ENCODE results near the gene HOXA3.

HOXA3 gene

DNA sequence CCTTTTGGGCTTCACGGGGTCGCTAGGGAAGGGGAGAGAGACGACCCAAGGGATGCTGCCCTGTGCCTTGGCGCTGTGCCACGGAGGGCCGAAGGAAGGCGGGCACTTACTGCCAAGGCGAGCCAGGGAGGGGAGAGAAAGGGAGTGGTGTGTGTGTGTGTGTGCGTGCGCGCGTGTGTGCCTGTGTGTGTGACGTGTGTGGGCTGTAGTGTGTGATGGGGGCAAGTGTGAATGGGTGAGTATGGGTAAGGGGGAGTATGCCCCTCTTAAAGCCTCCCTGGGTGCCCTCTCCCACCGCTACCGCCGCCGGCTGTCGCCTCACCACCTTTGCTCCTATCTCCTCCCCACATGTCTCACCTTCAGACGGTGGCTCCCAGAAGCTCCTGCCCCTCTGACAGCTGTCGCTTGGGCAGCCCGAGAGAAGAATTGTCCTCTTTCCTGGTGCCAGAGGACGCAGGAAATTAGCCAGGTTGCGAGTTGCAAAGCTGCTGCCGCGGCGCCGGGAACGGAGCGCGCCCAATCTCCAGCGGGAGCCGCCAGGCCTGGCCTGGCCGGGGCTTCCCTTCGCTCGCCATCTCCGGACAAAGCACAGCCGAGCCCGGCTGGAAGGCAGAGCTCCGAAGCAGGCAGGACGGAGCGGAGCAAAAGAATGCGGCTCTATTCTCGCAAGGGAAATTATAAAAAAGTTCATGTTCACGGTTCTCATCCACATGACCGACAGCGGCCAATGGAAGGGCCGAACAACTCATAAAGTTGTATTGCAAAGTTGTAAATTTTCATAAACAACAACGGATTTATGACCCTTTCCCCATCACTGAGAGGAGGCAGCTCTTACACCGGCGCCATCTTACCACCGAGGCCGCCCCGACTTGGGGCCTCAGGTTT, at the start of gene HOXA3:
Gene HOXA3, minus strand, starts transcription at position 653 of the 885 bp plus-strand sequence. CDS start 41,943 bp downstream, outside the sequence.
- peak; percentile 38 for DNase-seq (ENCODE audit: low spot score)

DNA sequence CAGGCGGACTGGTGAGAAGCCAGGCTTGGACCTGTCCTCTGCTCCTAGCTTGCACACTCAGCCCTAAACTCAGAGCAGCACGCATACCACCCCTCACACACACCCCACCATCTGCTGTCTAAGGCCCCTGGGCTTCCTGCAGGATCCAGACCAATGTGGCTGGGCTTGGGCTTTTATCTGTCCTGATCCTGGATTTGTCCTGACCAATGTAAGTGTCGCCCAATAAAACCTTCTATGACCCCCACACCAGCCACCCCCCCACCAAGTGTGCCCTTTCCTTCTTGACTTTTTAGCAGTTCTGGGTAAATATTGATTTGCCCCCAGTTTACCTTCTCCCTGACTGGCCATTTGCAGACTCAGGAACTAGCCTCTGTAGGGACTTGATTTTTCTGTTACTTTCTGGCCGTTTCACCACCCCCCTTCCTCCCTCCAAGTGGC, 49.2 kb upstream of the HOXA3 start:
- DNase-seq (ENCODE audit: low spot score), result no peak

DNA sequence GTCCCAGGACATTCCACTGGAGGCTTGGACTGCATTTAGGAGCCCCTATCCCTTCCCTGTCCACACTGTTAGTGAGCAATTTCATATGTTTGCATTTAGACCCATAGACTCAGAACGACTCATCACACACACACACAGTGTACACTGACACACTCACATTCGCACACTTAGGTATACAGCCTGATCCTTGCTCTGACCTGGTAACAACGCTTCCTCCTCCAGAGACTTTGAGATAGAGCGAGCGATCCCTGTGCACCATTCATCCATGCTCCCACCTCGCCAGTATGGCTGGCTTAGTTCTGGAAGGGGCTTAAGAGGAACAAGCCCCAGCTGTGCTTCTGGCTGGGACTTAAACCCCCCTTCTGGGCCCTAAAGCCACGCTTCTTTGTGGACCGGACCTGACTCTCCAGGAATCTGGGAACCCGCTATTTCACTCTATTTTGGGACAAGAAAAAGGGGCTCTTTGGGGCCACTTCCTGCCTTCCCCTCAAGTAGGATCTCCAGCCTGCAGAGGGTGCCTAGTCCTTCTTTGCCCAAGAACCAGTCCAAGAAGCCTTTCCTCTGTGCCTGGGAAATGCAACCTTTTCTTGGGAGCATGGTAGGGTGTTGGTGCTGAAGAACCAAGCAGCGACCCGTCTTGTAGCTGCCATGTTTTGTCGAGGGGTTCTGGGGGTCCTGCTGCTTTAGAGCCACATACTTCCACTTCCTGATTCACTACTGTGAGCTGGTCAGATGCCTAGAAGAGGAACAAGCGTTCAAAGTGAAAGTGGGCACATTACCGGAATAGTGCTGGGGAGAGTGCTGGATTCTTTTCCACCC, 48.6 kb upstream of the HOXA3 start:
- DNase-seq (ENCODE audit: low spot score), result no peak

DNA sequence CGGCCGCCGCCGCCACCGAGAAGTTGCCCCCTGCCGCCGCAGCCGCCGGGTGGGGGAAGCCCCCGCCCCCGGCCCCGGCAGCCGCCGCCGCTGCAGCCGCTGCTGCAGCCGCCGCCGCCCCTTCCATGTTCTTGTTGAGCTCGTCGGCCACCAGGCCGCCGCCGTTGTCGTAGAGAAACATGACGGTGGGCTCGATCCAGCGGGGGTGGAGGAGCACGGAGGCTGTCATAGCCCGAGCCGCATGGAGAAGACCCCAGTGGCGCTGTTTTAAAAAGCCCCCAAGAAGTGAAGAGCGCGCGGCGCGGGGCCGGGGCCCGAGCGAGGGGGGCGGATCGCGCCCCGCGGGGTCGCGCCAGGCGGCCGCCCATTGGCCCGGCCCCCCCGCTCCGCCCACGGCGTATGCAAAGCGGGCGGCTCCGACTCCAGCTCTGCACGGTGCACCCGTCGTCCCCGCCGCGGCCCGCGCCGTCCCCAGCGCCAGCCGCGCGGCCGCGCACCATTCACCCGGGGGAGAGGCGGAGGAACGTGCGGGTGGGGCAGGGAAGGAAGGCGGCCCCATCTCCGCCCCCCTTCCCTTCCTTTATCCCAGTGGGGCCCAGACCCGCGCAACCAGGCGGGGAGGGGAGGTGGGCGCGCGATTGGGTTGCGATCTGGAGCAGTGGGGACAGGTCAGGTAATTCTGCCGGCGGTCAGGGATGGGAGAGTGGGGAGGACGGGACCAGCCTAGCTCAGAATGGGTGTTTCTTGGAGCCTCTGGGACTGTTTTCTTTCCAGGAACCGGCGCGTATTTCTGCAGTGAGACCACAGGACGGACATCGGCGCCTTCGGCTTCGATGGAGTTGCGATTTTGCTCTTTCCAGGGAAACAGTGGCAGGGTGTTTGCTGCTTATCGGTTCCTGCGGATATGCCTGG, 47.7 kb upstream of the HOXA3 start, which contains the start of gene HOXA13:
Gene HOXA13, minus strand, starts transcription at position 243 of the 912 bp plus-strand sequence. Its CDS starts 14 bp downstream, at position 229.
- DNase-seq (ENCODE audit: low spot score), result peak; percentile 88

DNA sequence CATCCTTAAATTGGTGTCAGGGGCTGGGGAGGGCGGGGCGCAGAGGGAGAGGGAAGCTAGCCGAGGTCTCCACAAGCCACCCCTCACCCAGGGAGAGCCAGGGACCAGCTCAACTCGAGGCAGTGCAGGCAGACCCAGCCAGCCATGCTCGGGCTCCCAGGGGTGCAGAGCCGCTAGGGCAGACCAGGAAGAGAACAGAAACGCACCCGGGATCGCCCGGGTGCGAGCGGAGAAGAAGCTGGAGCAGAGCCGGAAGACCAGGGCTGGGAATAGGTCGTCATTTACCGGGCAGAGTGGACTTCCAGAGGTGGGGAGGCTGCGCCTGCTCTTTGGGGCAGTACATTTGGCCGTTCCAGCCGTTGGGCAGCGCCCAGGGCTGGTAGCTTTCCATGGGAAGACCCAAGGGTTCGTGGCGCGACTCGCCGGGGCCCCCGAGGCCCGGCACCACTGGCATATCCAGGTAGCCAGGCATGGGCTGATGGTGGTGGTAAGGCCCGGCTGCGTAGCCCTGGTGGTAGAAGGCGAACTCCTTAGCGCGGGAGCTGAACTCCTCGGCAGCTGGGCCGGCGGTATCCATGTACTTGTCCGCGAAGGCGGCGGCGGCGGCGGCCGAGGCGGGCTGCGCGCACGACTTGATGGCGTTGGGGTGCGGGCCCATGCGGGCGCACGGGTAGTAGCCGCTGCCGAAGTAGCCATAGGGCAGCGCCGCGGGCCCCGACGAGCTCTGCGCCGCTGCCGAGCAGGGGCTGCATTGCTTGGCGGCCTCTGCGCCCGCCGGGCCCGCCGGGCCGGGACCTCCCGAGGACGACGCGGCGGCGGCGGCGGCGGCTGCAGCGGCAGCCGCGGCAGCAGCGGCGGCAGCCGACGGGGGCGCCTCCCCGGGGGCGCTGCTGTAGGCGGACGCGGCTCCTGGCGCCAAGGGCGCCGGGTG, 46.8 kb upstream of the HOXA3 start:
- peak; percentile 63 for DNase-seq (ENCODE audit: low spot score)

DNA sequence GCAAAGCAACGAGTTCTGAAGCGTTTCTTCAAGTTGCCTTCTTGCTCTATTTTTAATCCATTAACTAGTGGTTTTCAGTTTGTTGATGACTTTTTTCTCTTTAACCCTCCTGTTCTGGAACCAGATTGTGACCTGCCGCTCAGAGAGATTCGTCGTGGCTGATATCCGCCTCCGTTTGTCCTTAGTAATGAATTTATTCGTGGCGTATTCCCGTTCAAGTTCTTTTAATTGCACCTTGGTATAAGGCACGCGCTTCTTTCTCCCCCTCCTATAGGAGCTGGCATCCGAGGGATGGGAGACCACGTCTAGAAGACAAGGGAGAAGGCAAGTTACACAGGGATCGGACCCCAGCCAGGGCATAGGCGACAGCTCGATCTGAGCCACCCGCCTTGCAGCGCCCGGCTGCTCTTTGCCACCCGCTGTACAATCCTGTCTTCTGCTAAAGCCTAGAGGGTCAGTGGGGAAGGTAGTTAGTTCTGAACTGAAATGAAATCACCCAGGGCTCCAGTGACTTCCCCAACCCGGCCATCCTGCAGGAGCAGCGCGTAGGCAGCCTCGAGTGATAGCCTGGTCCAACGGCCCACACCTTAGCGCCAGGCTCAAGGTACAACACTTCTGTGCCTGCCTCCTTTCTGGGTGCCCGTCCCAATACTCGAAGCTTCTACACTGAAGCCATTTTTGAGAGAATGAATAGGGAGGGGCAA, 45.9 kb upstream of the HOXA3 start:
- no peak for DNase-seq (ENCODE audit: low spot score)

DNA sequence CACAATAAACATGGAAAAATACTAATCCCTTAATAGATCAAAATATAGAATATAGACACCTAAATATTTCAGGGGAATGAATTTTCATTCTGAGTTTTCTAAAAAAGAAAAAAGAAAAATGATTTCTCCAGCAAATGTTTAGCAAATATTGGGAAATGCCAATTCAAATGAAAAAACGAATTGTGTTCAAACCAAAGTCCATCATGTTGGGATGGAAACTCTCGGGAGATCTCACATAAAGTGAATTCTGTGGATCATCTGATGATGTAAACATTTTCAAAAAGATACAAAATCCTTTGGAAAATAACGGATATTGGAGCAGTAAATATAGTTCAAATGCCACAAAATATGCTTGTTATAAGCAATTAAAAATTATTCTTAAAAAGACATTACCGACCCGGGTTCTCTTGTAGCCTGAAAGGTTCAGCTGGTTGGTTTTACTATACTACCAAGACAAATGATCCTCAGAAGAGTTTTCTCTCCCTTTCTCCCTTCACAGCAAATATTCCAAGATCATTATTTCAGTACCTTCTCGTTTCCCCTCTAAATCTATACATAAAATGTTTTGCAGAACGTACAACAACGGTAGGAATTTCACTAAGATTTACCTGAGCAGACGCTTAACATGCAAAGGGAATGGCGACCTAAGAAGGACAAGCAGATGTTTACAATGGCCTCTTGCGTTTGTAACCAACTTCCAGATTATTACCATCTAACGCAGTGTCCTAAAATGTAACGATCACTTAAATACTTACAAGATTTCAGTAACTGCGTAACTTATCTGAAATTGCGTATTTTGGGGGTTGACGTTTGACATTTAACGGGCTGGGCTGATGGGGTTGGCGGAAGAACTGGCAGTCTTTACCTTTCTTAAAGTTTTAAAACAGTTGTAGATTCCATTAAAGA, 45.0 kb upstream of the HOXA3 start:
- no peak for DNase-seq (ENCODE audit: low spot score)

DNA sequence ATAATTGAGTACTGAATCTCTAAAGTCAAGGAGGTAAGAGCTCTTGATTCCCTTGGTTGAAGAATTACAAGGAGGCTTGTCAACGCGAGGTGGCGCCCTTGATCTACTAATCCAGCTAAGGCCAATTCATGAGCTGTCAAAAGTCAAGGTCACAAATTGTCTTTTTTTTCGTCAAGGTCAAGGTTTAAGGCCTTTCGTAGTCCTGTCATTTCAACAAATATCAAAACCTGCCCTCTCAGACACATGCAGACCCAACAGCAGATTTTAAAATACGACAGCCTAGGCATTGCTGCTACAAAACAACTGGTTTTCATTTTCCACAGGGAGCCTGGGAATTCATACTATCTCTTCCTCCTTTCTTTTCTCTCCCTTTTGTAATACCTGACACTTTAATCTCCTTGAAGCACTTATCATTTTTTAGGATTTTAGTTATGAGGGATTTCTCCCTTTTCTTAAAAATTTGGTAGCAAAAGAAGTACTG, 43.9 kb upstream of the HOXA3 start:
- DNase-seq (ENCODE audit: low spot score), result peak; percentile 59

DNA sequence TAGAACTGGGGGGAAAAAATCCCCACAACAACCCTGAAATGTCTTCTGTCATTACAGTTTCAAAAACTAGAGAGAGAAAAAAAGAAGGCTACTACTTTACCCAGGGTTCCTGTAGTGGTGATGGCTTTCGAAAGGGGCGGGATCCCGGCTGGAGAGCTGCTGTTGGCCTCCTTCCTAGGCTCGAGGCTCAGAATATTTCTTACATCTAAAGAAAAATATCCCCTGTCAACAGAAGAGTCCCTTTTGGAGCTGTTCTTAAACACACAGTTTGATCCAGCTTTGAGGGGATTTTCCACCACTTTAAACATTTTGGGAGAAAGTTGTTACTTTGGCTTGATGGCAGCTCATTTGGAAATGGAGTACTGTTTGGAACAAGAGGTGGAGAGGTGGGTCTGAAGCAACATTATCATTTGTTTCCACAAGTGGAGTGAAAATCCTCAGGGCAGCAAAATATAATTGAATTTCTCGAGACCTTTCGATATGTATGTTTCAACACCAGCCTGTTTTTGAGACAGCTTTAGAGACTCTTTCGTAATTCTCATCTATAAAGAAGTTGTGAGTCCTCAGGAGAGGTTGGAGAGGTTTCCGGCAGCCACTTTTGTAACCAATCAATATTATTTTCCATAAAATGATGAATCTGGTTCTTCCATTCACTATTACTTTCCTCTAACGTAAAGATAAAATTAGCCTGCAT, 42.5 kb upstream of the HOXA3 start:
- DNase-seq (ENCODE audit: low spot score), result no peak

DNA sequence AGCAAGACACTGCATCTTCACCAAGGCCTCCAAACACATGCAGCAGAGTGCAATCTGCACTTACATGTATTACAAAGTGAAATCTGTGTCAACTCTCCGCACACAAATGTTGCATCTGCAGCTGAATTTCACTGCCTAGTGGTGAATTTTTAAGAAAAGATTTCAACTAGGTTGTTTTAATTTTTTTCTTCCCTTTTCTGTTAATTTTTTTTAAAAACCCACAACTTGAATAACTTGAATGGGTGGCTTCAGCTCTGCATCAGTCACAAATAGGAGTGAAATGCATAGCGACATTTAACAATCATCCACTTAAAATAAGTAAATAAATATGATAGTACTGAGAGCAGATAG, 41.6 kb upstream of the HOXA3 start:
- DNase-seq (ENCODE audit: low spot score), result no peak

DNA sequence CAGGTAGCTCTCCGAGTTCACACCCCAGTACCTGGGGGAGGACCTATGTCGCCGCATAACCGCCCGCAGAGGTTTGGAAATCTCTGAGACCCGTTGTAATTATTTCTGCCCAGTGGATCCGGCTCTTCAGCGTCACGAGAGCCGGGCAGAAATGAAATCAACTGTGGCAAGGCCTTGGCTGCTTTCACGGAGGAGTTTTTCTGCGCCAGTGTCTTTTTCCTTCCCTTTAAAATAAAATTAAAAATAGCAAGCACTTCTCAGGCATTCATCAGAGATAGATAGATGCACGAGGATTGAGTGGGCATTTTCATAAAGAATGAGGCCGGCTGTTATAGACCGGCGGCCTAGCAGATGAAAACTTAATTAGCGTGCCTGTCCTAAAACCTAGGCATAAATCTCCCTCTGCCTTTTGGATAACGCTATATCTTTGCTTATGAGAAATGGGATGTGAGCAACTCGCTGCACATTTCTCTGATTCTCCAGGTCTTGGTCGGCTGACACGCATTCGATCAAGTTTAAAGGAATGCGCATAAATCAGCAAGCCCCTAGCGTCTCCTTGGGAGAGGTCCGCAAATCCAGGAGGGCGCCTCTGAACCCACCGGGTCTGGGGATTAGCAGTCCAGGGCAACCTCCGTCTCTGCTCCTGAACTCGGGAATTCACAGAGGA, 41.1 kb upstream of the HOXA3 start:
- DNase-seq (ENCODE audit: low spot score), result no peak

DNA sequence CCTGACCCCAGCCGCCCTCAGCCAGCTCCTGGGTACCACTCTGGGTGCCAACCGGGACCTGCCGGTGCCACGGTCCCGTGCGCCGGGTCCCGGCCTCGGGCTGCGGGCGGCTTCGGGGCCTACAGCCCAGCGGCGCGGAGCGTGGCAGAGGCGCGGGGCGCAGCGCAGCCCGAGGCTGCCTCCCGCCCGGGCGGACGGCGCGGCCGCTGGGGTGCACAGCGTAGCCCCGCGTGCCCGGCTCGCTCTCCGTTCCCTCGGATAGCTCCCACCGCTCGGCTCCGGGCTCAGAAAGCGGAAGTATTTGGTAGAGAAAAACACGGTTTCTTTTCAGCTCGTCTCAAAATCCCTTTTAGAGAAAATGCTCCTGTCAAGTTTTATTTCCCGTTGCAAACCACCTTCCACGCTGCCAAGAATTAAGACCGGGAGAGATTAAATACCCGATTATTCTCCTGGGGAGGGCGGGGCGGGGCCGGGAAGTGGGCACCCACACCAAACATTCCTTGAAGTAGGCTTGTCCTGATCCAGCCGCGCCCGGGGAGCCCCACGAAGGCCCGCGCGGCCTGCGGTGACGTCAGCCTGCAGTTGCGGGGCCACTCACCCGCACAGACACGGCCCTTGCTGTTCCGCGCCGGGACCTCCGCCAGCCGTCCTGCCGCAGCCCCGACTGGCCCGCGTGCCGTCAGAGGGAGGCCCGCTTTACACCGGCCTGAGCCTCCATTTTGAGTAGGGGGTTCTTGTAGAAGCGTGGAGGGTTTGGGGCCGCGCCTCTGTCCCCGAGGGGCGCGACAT, 40.4 kb upstream of the HOXA3 start:
- peak; percentile 62 for DNase-seq (ENCODE audit: low spot score)

DNA sequence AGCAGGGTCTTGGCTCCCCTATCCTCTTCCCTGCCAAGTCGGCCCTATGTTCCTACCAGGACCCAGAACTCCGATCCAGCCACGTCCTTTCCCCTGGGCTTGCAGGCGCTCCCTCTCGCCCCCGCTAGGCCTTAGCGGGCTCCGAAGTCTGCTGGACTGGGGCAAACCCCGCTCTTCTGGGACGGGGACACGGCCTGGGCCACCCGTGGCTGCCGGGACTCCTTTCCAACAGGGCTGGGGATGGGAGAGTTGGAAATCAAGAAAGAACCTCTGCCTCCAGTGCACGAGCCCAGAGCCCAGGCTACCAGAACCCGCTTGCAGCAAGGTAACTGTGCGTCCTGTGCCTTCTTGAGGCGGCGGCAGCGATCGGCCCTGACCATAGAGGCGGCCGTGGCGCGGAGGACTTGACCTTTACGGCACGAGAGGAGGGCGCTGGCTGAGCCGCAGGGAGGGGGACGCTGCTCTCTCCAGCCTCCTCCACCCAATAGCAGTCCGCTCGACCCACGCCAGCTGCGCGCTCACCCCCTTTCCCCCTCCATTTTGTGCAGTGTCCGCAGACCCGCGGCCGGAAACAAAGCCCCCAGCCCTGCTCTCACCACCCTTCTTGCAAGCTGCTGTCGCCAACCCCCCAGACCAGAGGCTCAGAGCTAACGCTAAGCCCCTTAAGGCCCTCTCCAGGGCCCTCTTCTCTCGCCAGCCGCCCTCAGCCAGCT, 39.6 kb upstream of the HOXA3 start:
- DNase-seq (ENCODE audit: low spot score), result no peak

DNA sequence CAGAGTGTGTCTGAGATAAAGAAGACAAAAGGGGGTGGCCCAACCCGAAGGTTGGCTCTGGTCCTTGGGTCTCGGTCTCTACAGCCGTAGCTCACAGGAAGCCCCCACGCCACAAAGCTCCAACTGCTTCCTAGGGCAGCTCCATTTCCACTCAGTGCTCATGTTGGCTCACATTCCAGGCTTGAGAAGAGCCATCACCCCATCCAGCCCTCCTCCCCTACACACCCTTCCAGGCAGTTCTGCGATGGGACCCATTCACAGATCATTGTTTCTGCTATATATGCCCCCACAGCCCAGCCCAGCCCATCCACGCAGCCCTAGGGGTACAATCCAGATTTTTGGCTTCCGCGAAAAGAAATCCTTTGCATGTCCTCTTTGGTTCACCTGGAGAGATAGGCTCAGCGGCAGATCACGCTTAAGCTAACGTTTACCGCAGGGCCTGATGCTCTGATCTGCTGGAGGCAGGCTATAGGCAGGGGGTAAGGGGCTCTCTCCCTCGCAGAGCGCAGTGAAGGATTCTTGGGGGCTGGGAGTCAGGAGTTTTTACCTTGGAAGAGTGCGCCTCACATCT, 38.9 kb upstream of the HOXA3 start:
- DNase-seq (ENCODE audit: low spot score), result no peak

DNA sequence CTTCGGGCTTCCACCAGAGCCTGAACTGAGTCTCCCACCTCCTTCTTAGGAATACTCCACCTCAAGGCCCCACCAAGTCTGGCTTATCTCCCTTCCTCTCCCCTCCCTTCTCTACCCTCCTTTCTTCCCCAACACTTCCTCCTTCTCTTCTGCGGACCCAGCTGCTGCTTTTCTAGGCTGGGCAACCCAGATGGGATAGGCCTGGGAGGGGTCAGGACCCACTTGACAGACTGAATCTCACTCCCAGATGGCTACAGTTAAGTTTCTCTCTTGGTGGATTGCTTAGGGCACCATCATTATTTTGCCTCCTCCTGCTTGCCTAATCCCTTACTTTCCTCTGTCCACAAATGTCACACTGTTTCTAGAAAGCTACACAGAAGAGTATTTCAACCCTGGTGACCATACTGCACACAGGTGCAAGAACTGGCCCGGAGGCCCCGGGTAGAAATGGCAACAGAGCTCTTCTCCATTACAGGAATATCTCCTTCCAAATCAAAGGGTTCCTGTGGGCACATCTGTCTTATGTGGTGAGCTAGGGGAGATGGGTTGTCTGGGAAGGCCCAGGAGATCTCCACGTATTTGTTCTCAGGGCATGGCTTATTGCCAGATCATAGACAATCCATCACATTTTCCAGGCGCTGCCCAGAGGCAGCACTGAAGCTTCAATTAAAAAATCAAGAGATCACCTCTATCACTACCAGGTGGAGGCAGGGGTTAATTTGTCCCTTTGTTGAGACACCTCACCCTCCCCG, 37.8 kb upstream of the HOXA3 start:
- DNase-seq (ENCODE audit: low spot score), result no peak

Measured in D341Med (cell line).